Liver (tissue), 9 donors: ENCODE results near the gene FAU. TPM values are rescaled to one million over a fixed set of nuclear protein-coding genes. Genes with fewer than 3 reads are reported as not detected.

Source experiments
- DNase-seq: peaks from one replicate; pipeline ENCODE4 v3.0.0-alpha.2; 2017; ENCODE audit warnings: low spot score
- H3K27ac ChIP-seq, 2 donors: one replicate each; pipeline ENCODE4 v1.7.0; 2013; ENCODE audit warnings: inconsistent platforms in 2 of 2, low read length in 2 of 2, control low read depth in 1 of 2, low read depth in 1 of 2, mild to moderate bottlenecking in 1 of 2
- H3K27me3 ChIP-seq, 4 donors: one replicate each; pipeline versions ENCODE4 v1.6.1 to v1.7.0; 2013; ENCODE audit warnings: low read length in 3 of 4, inconsistent platforms in 1 of 4, mild to moderate bottlenecking in 1 of 4, moderate library complexity in 1 of 4; ENCODE audit not compliant: control insufficient read depth in 4 of 4, insufficient read depth in 4 of 4
- H3K36me3 ChIP-seq, 4 donors: one replicate each; pipeline versions ENCODE4 v1.6.1 to v1.7.0; 2013; ENCODE audit warnings: low read length in 3 of 4, mild to moderate bottlenecking in 3 of 4, low read depth in 1 of 4, moderate library complexity in 1 of 4; ENCODE audit not compliant: control insufficient read depth in 4 of 4, insufficient read depth in 3 of 4
- H3K4me1 ChIP-seq, 4 donors: one replicate each; pipeline versions ENCODE4 v1.6.1 to v1.7.0; 2013; ENCODE audit warnings: low read length in 3 of 4, mild to moderate bottlenecking in 3 of 4, moderate library complexity in 1 of 4; ENCODE audit not compliant: control insufficient read depth in 4 of 4, insufficient read depth in 4 of 4
- H3K4me3 ChIP-seq, 3 donors: one replicate each; pipeline versions ENCODE4 v1.6.1 to v1.7.0; 2013; ENCODE audit warnings: low read length in 3 of 3, control low read depth in 1 of 3, low read depth in 1 of 3, mild to moderate bottlenecking in 1 of 3
- H3K9ac ChIP-seq, 2 donors: one replicate each; pipeline ENCODE4 v1.7.0; 2013; ENCODE audit warnings: low read length in 2 of 2, mild to moderate bottlenecking in 2 of 2, moderate library complexity in 2 of 2, control low read depth in 1 of 2, low read depth in 1 of 2
- H3K9me3 ChIP-seq, 4 donors: one replicate each; pipeline versions ENCODE4 v1.6.1 to v1.7.0; 2013; ENCODE audit warnings: low read length in 3 of 4; ENCODE audit not compliant: control insufficient read depth in 4 of 4
- ATF3 ChIP-seq: IDR thresholded peaks from 2 replicates; pipeline ENCODE4 v1.6.1; 2016; ENCODE audit warnings: antibody characterized with exemption
- EGR1 ChIP-seq, 2 donors: IDR thresholded peaks; 2 replicates each; pipeline ENCODE4 v1.6.1; 2016 to 2018; ENCODE audit warnings: antibody characterized with exemption in 2 of 2, low read depth in 2 of 2
- FOXA1 ChIP-seq: IDR thresholded peaks from 2 replicates; pipeline ENCODE4 v1.6.1; 2016; ENCODE audit warnings: antibody characterized with exemption
- FOXA2 ChIP-seq: IDR thresholded peaks from 2 replicates; pipeline ENCODE4 v1.6.1; 2016; ENCODE audit warnings: antibody characterized with exemption
- GABPA ChIP-seq, 2 donors: IDR thresholded peaks in 1 of 2; conservative IDR thresholded peaks in 1 of 2; 2 replicates each; pipeline ENCODE4 v1.6.1; 2016; ENCODE audit warnings: antibody characterized with exemption in 2 of 2, mild to moderate bottlenecking in 1 of 2, moderate library complexity in 1 of 2
- HNF4A ChIP-seq, 2 donors: conservative IDR thresholded peaks; 2 replicates each; pipeline ENCODE4 v1.6.1; 2016; ENCODE audit warnings: antibody characterized with exemption in 2 of 2, mild to moderate bottlenecking in 2 of 2
- HNF4G ChIP-seq: IDR thresholded peaks from 2 replicates; pipeline ENCODE4 v1.6.1; 2016; ENCODE audit warnings: antibody characterized with exemption
- JUND ChIP-seq, 2 donors: IDR thresholded peaks; 2 replicates each; pipeline ENCODE4 v1.6.1; 2016; ENCODE audit warnings: antibody characterized with exemption in 2 of 2
- NR2F2 ChIP-seq: IDR thresholded peaks from 2 replicates; pipeline ENCODE4 v1.6.1; 2016; ENCODE audit warnings: antibody characterized with exemption
- RAD21 ChIP-seq, 2 donors: IDR thresholded peaks; 2 replicates each; pipeline ENCODE4 v1.6.1; 2016; ENCODE audit warnings: antibody characterized with exemption in 2 of 2, mild to moderate bottlenecking in 2 of 2
- RXRA ChIP-seq, 2 donors: IDR thresholded peaks; 2 replicates each; pipeline ENCODE4 v1.6.1; 2017 to 2018; ENCODE audit warnings: antibody characterized with exemption in 2 of 2, mild to moderate bottlenecking in 1 of 2
- SP1 ChIP-seq: IDR thresholded peaks from 2 replicates; pipeline ENCODE4 v1.6.1; 2018; ENCODE audit warnings: antibody characterized with exemption, mild to moderate bottlenecking
- TAF1 ChIP-seq: conservative IDR thresholded peaks from 2 replicates; pipeline ENCODE4 v1.6.1; 2016; ENCODE audit warnings: antibody characterized with exemption, mild to moderate bottlenecking
- YY1 ChIP-seq: IDR thresholded peaks from 2 replicates; pipeline ENCODE4 v1.6.1; 2016; ENCODE audit warnings: antibody characterized with exemption, mild to moderate bottlenecking
- WGBS: extraction: QIAGEN DNeasy Blood & Tissue Kit; methylation state at CpG from one replicate; pipeline ENCODE4 v1.1.7; 2013; 5-methylcytosine and 5-hydroxymethylcytosine counted together
- polyA plus RNA-seq, 2 donors: library from polyadenylated mRNA; stranded (reverse) in 1 of 2; unstranded in 1 of 2; fragments of 200-250 nt in 1 of 2; fragments of >200 nt in 1 of 2; fragmentation: Nextera tagmentation in 1 of 2; extraction: Ambion mirVana in 1 of 2; gene quantifications; one replicate each; pipeline versions ENCODE4 v1.2.1 to v1.2.3, GENCODE V29; 2013 to 2015
- total RNA-seq, 2 donors: library from RNA; depleted of rRNA; stranded (reverse); fragments of >200 nt; gene quantifications; one replicate each; pipeline ENCODE4 v1.2.3, GENCODE V29; 2014
- TF ChIP-seq, protein P1 (sequence below): IDR thresholded peaks from 2 replicates; pipeline ENCODE4 v1.6.1; 2016; ENCODE audit warnings: antibody characterized with exemption
- TF ChIP-seq, protein P2 (sequence below): IDR thresholded peaks from 2 replicates; pipeline ENCODE4 v1.6.1; 2016; ENCODE audit warnings: antibody characterized with exemption, mild to moderate bottlenecking
- TF ChIP-seq, protein P3 (sequence below): fragments of 150-350 bp; IDR thresholded peaks from 2 replicates; pipeline ENCODE4 v1.5.1; 2017; ENCODE audit warnings: improper control_type of control experiment, low read depth, low read length; ENCODE audit not compliant: missing input control
- TF ChIP-seq, protein P4 (sequence below): IDR thresholded peaks from 2 replicates; pipeline ENCODE4 v1.6.1; 2016; ENCODE audit warnings: antibody characterized with exemption
- donor health status: healthy.
- donor health status: healthy.
- donor health status: healthy.
- donor health status: healthy.
- donor health status: healthy.

Gene FAU
- total and polyA plus RNA-seq, 4 donors = 199 to 535 (median 362) TPM

DNA sequence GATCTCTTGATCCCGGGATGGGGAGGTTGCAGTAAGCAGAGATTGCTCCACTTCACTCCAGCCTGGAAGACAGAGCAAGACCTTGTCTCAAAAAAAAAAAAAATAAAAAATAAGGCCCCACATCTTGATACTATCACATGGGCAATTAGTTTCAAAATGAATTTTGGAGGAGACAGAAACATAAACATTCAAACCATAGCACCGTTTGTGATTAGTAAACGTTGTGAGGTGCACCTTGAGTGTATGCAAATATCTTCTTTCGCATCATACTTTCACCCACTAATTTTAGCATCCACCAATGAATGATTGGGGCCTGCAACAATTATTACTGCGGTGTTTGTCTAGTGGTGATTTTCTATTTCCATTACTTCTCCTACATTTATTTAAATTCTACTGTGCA is 37.1 kb upstream of the FAU start:
- Histone ChIP-seq H3K4me1 (peaks cover 0 to 5% (median 3%) of the 10 kb centered on the region in 4 donors), H3K27me3 (no peaks in the 10 kb centered on the region), H3K9ac (no peak overlapping the region), H3K9me3 (no peaks in the 10 kb centered on the region), H3K4me3 (no peak overlapping the region), H3K36me3 (no peaks in the 10 kb centered on the region), H3K27ac (no peak overlapping the region)
- DNase-seq = no peak
- 76% methylated on average over 5 of the region's 5 CpGs for WGBS
- TF ChIP-seq SP1 (no peak), EGR1 (IDR thresholded peaks at IDR 0.05; ENCODE audit: low read depth in 2 of 2) (no peak), HNF4G (no peak), NR2F2 (no peak), GABPA (IDR thresholded peaks at IDR 0.05 in 1 of 2, conservative IDR thresholded peaks at IDR 0.05 in 1 of 2) (no peak), JUND (IDR thresholded peaks at IDR 0.05) (no peak), FOXA1 (no peak), RXRA (IDR thresholded peaks at IDR 0.05) (no peak), TAF1 (no peak), HNF4A (conservative IDR thresholded peaks at IDR 0.05) (no peak)

- Histone ChIP-seq H3K27ac (no peak overlapping the region), H3K9me3 (no peaks in the 10 kb centered on the region), H3K4me3 (no peak overlapping the region), H3K27me3 (no peaks in the 10 kb centered on the region), H3K36me3 (no peaks in the 10 kb centered on the region), H3K9ac (no peak overlapping the region), H3K4me1 (no peaks in the 10 kb centered on the region)
- TF ChIP-seq TAF1 (no peak), SP1 (no peak), NR2F2 (no peak), JUND (IDR thresholded peaks at IDR 0.05) (no peak), FOXA2 (no peak), RXRA (IDR thresholded peaks at IDR 0.05) (no peak), GABPA (IDR thresholded peaks at IDR 0.05 in 1 of 2, conservative IDR thresholded peaks at IDR 0.05 in 1 of 2) (no peak), RAD21 (IDR thresholded peaks at IDR 0.05) (no peak), FOXA1 (no peak), YY1 (no peak), ATF3 (no peak)
- TF ChIP-seq, protein P1, sequence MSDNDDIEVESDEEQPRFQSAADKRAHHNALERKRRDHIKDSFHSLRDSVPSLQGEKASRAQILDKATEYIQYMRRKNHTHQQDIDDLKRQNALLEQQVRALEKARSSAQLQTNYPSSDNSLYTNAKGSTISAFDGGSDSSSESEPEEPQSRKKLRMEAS = no peak
- TF ChIP-seq, protein P2, sequence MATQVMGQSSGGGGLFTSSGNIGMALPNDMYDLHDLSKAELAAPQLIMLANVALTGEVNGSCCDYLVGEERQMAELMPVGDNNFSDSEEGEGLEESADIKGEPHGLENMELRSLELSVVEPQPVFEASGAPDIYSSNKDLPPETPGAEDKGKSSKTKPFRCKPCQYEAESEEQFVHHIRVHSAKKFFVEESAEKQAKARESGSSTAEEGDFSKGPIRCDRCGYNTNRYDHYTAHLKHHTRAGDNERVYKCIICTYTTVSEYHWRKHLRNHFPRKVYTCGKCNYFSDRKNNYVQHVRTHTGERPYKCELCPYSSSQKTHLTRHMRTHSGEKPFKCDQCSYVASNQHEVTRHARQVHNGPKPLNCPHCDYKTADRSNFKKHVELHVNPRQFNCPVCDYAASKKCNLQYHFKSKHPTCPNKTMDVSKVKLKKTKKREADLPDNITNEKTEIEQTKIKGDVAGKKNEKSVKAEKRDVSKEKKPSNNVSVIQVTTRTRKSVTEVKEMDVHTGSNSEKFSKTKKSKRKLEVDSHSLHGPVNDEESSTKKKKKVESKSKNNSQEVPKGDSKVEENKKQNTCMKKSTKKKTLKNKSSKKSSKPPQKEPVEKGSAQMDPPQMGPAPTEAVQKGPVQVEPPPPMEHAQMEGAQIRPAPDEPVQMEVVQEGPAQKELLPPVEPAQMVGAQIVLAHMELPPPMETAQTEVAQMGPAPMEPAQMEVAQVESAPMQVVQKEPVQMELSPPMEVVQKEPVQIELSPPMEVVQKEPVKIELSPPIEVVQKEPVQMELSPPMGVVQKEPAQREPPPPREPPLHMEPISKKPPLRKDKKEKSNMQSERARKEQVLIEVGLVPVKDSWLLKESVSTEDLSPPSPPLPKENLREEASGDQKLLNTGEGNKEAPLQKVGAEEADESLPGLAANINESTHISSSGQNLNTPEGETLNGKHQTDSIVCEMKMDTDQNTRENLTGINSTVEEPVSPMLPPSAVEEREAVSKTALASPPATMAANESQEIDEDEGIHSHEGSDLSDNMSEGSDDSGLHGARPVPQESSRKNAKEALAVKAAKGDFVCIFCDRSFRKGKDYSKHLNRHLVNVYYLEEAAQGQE = no peak
- TF ChIP-seq, protein P3, sequence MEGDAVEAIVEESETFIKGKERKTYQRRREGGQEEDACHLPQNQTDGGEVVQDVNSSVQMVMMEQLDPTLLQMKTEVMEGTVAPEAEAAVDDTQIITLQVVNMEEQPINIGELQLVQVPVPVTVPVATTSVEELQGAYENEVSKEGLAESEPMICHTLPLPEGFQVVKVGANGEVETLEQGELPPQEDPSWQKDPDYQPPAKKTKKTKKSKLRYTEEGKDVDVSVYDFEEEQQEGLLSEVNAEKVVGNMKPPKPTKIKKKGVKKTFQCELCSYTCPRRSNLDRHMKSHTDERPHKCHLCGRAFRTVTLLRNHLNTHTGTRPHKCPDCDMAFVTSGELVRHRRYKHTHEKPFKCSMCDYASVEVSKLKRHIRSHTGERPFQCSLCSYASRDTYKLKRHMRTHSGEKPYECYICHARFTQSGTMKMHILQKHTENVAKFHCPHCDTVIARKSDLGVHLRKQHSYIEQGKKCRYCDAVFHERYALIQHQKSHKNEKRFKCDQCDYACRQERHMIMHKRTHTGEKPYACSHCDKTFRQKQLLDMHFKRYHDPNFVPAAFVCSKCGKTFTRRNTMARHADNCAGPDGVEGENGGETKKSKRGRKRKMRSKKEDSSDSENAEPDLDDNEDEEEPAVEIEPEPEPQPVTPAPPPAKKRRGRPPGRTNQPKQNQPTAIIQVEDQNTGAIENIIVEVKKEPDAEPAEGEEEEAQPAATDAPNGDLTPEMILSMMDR = no peak
- TF ChIP-seq, protein P4, sequence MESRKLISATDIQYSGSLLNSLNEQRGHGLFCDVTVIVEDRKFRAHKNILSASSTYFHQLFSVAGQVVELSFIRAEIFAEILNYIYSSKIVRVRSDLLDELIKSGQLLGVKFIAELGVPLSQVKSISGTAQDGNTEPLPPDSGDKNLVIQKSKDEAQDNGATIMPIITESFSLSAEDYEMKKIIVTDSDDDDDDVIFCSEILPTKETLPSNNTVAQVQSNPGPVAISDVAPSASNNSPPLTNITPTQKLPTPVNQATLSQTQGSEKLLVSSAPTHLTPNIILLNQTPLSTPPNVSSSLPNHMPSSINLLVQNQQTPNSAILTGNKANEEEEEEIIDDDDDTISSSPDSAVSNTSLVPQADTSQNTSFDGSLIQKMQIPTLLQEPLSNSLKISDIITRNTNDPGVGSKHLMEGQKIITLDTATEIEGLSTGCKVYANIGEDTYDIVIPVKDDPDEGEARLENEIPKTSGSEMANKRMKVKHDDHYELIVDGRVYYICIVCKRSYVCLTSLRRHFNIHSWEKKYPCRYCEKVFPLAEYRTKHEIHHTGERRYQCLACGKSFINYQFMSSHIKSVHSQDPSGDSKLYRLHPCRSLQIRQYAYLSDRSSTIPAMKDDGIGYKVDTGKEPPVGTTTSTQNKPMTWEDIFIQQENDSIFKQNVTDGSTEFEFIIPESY = no peak
- no peak for DNase-seq
- 89% methylated on average over 3 of the region's 3 CpGs for WGBS
Observed at GRCh38 chr11:65157336-65157735, 35.4 kb upstream of the FAU start.
